ENCODE measurements around the gene MDGA2.

- no peak for TF ChIP-seq CTCF (conservative IDR thresholded peaks at IDR 0.05)
- TF ChIP-seq ZFX (IDR thresholded peaks at IDR 0.05): no peak
Observed at GRCh38 chr14:47261350-47261749, 414.1 kb downstream of the MDGA2 start.

Measured in C4-2B (cell line).